Esophagus muscularis mucosa (tissue), 4 donors: ENCODE data around the gene LPCAT2. TPM values are rescaled to one million over a fixed set of nuclear protein-coding genes. Genes with fewer than 3 reads are reported as not detected.
"Not testable (repeated sequence)": the region's sequence is repeated elsewhere in the genome, so short reads cannot be mapped to it uniquely, and the experiment has no call there.

Experiments
- DNase-seq: peaks from one replicate; pipeline ENCODE4 v3.0.0-alpha.2; 2017; ENCODE audit errors: extremely low spot score
- H3K27ac ChIP-seq, 4 donors: fragments of 200-600 bp; sonication (generic); replicated peaks in 1 of 4; 1 replicate in 3 of 4; 2 replicates in 1 of 4; pipeline ENCODE4 v1.5.1; 2016 to 2019; ENCODE audit warnings: mild to moderate bottlenecking in 1 of 4
- H3K27me3 ChIP-seq, 4 donors: fragments of 200-600 bp; sonication (generic); one replicate each; pipeline versions ENCODE4 v1.5.1 to v1.6.0; 2016 to 2019
- H3K36me3 ChIP-seq, 4 donors: fragments of 200-600 bp; sonication (generic); one replicate each; pipeline ENCODE4 v1.5.1; 2016 to 2019
- H3K4me1 ChIP-seq, 4 donors: fragments of 200-600 bp; sonication (generic); one replicate each; pipeline ENCODE4 v1.5.1; 2016 to 2019
- H3K4me3 ChIP-seq, 4 donors: fragments of 200-600 bp; sonication (generic); 1 replicate in 2 of 4; 2 replicates in 2 of 4; pipeline ENCODE4 v1.5.1; 2016 to 2019; ENCODE audit warnings: mild to moderate bottlenecking in 4 of 4, moderate library complexity in 1 of 4
- H3K9me3 ChIP-seq, 4 donors: fragments of 200-600 bp; sonication (generic); 1 replicate in 3 of 4; 2 replicates in 1 of 4; pipeline ENCODE4 v1.5.1; 2016 to 2019
- EP300 ChIP-seq: sonication (generic); formaldehyde crosslinking; IDR thresholded peaks from one replicate; pipeline ENCODE4 v1.6.1; 2017; ENCODE audit warnings: antibody characterized with exemption
- POLR2A ChIP-seq: fragments of 450-650 bp; IDR thresholded peaks from one replicate; pipeline ENCODE4 v1.6.1; 2017; ENCODE audit warnings: antibody characterized with exemption, moderate library complexity, mild to moderate bottlenecking, low read depth
- POLR2AphosphoS5 ChIP-seq, 2 donors: sonication (generic); formaldehyde crosslinking; IDR thresholded peaks; one replicate each; pipeline ENCODE4 v1.6.1; 2017; ENCODE audit warnings: antibody characterized with exemption in 2 of 2
- WGBS: methylation state at CpG from one replicate; pipeline ENCODE4 v1.1.5; 2018; 5-methylcytosine and 5-hydroxymethylcytosine counted together
- intact Hi-C: fragments of 100-400 bp; cut with DNase I; formaldehyde crosslinking; loops from one replicate; pipeline ENCODE4 v1.15.1; 2023
- total RNA-seq, 4 donors: library from RNA; depleted of rRNA; stranded (reverse); fragments of >200 nt; gene quantifications; one replicate each; pipeline versions ENCODE4 v1.1.0 to v1.2.1, GENCODE V29; 2016
- TF ChIP-seq, protein P1 (sequence below), 3 experiments: fragments of 200-600 bp in 2 of 3; fragments of 450-650 bp in 1 of 3; sonication (generic) in 2 of 3; IDR thresholded peaks; one replicate each; pipeline ENCODE4 v1.5.1; 2017 to 2019; ENCODE audit warnings: antibody characterized with exemption in 3 of 3, mild to moderate bottlenecking in 2 of 3, moderate library complexity in 1 of 3

LPCAT2 gene
- total RNA-seq, 4 donors from 2014 or later = 9.6 to 12.9 (median 12.0) TPM

DNA sequence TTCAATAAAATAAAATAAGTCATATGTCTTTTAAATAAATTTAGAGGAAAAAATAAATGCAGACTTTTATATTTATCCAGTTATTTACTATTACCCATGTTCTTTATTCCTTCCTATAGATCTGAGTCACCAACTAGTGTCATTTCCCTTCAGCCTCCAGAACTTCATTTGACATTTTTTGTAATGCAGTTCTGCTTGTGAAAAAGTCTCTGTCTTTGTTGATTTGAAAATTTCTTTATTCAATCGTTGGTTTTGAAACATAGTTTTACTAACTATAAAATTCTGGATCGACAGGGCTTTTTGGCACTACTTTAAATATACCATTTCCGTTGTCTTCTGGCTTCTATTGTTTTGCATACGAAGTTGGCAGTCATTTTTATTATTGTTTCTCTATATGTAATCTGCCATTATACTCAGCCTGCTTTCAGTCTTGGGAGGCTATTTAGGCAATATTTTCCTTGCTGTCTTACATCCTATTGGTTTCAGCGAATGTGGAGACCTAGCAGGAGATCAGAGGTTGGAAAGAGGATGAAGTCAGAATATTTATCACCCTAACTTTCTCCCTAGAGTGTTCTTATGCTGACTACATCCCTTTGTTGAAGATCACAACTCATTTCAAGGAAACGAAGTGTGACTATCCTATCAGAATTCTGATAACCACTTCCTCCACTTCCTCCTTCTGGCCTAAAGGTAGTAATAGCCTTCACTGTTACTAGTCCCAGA is 104.9 kb downstream of the LPCAT2 start:
- Histone ChIP-seq H3K4me1 (no peaks in the 10 kb centered on the region), H3K27me3 (no peaks in the 10 kb centered on the region), H3K36me3 (no peaks in the 10 kb centered on the region), H3K27ac (no peak overlapping the region), H3K9me3 (peaks cover 0 to 5% (median 0%) of the 10 kb centered on the region in 4 donors), H3K4me3 (no peak overlapping the region)
- 72% methylated on average over 6 of the region's 6 CpGs for WGBS
- TF ChIP-seq EP300 = no peak
- no peak for TF ChIP-seq POLR2A
- TF ChIP-seq POLR2AphosphoS5 (IDR thresholded peaks at IDR 0.05) = no peak
- TF ChIP-seq, protein P1, sequence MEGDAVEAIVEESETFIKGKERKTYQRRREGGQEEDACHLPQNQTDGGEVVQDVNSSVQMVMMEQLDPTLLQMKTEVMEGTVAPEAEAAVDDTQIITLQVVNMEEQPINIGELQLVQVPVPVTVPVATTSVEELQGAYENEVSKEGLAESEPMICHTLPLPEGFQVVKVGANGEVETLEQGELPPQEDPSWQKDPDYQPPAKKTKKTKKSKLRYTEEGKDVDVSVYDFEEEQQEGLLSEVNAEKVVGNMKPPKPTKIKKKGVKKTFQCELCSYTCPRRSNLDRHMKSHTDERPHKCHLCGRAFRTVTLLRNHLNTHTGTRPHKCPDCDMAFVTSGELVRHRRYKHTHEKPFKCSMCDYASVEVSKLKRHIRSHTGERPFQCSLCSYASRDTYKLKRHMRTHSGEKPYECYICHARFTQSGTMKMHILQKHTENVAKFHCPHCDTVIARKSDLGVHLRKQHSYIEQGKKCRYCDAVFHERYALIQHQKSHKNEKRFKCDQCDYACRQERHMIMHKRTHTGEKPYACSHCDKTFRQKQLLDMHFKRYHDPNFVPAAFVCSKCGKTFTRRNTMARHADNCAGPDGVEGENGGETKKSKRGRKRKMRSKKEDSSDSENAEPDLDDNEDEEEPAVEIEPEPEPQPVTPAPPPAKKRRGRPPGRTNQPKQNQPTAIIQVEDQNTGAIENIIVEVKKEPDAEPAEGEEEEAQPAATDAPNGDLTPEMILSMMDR (IDR thresholded peaks at IDR 0.05) = no peak
- no peak for DNase-seq
- intact Hi-C loops = no loop called here

DNA sequence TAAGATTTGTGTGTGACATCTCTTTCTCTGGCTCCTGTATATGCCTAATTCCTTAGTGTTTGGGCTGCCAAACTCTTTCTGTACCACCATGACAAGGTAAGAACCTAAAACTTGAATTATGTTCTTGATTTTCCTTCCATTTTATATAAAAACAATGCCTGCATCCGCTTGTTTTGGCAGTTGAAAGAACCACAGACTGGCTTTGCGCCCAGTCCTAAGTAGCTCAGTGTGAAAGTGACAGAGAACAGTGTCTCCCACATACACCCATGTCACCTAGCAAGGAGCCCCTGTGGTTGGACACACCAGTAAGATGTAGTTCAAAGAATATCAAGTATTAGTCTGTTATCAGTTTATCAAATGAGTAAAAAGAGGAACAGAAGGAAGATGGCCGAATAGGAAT is 106.2 kb downstream of the LPCAT2 start:
- Histone ChIP-seq H3K36me3 (no peaks in the 10 kb centered on the region), H3K27ac (no peak overlapping the region), H3K27me3 (no peaks in the 10 kb centered on the region), H3K9me3 (no peaks in the 10 kb centered on the region), H3K4me3 (no peak overlapping the region), H3K4me1 (no peaks in the 10 kb centered on the region)
- WGBS = 86% methylated on average over 3 of the region's 3 CpGs
- TF ChIP-seq, protein P1 (IDR thresholded peaks at IDR 0.05) = no peak
- TF ChIP-seq POLR2A (no peak), POLR2AphosphoS5 (IDR thresholded peaks at IDR 0.05) (no peak), EP300 (no peak)
- intact Hi-C loops = no loop called here
- DNase-seq = no peak

DNA sequence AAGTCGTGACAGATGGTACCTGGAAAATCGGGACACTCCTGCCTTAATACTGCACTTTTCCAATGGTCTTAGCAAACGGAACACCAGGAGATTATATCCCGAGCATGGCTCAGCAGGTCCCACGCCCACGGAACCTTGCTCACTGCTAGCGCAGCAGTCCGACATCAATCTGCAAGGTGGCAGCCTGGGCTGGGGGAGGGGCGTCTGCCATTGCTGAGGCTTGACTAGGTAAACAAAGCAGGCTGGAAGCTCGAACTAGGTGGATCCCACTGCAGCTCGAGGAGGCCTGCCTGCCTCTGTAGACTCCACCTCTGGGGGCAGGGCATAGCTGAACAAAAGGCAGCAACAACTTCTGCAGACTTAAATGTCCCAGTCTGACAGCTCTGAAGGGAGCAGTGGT is 106.8 kb downstream of the LPCAT2 start:
- intact Hi-C loops, H3K36me3 ChIP-seq, H3K27me3 ChIP-seq, H3K27ac ChIP-seq, H3K9me3 ChIP-seq, H3K4me1 ChIP-seq, DNase-seq, H3K4me3 ChIP-seq: not testable (repeated sequence)
- WGBS = 89% methylated on average over 9 of the region's 11 CpGs

DNA sequence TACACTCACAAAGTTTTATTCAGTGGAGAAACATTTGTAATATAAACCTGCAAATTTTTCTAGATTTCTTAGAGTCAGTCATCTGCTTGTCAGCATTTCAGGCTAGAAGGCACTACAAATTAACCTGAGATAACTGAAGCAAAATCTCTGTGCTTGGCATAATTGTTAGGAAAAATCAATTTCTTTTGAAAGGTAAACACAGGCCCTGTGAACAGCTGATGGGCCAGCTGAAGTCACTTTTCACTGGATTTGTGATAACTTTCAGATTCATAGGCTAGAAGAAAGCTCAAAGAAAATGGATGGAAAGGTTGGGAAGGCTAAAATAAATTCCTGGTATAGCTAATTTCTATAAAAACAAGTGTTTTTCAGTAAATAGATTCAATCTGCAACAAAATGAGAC is 112.9 kb downstream of the LPCAT2 start:
- no peaks in the 10 kb centered on the region for H3K27me3 ChIP-seq
- DNase-seq = no peak
- TF ChIP-seq, protein P1 (IDR thresholded peaks at IDR 0.05) = no peak
- no peak for TF ChIP-seq POLR2AphosphoS5 (IDR thresholded peaks at IDR 0.05)
- no peak overlapping the region for H3K4me3 ChIP-seq
- no peaks in the 10 kb centered on the region for H3K36me3 ChIP-seq
- no peaks in the 10 kb centered on the region for H3K9me3 ChIP-seq
- no peaks in the 10 kb centered on the region for H3K4me1 ChIP-seq
- intact Hi-C loops = no loop called here
- H3K27ac ChIP-seq = no peak overlapping the region

DNA sequence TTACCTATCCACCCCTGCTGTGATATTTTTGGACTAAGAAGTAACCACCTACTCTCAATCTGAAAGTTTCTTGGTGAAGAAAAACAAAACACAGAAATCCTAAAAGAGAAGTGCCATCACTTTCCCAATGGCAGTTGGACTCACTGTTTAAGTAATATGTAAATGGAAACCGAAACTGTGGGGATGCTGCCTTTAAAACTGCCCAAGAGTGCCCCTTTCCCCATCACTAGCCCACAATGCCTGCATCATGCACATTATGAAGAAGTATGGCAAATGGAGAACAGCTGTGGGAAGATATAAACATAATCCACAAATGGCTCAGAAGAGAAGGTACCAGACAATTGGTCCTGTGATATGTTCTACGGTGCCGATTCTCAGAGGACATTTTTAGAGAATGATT is 113.4 kb downstream of the LPCAT2 start:
- H3K27ac ChIP-seq = no peak overlapping the region
- 94% methylated on average over 3 of the region's 3 CpGs for WGBS
- no peaks in the 10 kb centered on the region for H3K4me1 ChIP-seq
- H3K27me3 ChIP-seq = no peaks in the 10 kb centered on the region
- no peak overlapping the region for H3K4me3 ChIP-seq
- intact Hi-C loops = no loop called here
- H3K9me3 ChIP-seq = no peaks in the 10 kb centered on the region
- no peaks in the 10 kb centered on the region for H3K36me3 ChIP-seq
- no peak for TF ChIP-seq EP300
- no peak for TF ChIP-seq POLR2A
- no peak for TF ChIP-seq POLR2AphosphoS5 (IDR thresholded peaks at IDR 0.05)
- TF ChIP-seq, protein P1 (IDR thresholded peaks at IDR 0.05) = no peak
- no peak for DNase-seq
